Epithelial cell of proximal tubule (primary cell): Measurements from ENCODE around the gene UQCR11. TPM values are rescaled to one million over a fixed set of nuclear protein-coding genes. Genes with fewer than 3 reads are reported as not detected.

Source experiments
- DNase-seq: peaks from one replicate; pipeline ENCODE4 v3.0.0-alpha.2; 2011; ENCODE audit warnings: low read depth
- H3K4me3 ChIP-seq: 2 replicates; pipeline ENCODE4 v1.5.1; 2011; ENCODE audit warnings: low read depth, mild to moderate bottlenecking, low read length
- CTCF ChIP-seq: conservative IDR thresholded peaks from 2 replicates; pipeline ENCODE4 v1.5.1; 2012; ENCODE audit warnings: low read depth, mild to moderate bottlenecking, low read length
- total RNA-seq: library from RNA; depleted of rRNA; stranded (reverse); fragments of >200 nt; gene quantifications from 2 replicates; pipeline ENCODE4 v1.2.3, GENCODE V29; 2015

The UQCR11 gene
- total RNA-seq, 1 donor from 2014 or later, result 91.4 TPM

GRCh38 chr19:1621021-1621420, 15.8 kb upstream of the UQCR11 start:
- no peak overlapping the region for H3K4me3 ChIP-seq
- no peak for TF ChIP-seq CTCF
- DNase-seq, result no peak

- no peak overlapping the region for H3K4me3 ChIP-seq
- no peak for TF ChIP-seq CTCF
- DNase-seq, result no peak
Measured at GRCh38 chr19:1620502-1620901, 15.2 kb upstream of the UQCR11 start.

- no peak for DNase-seq
- no peak for TF ChIP-seq CTCF
- H3K4me3 ChIP-seq, result no peak overlapping the region
Measured at GRCh38 chr19:1619703-1620102, 14.4 kb upstream of the UQCR11 start.

GRCh38 chr19:1619094-1619439, 13.8 kb upstream of the UQCR11 start:
- H3K4me3 ChIP-seq, result no peak overlapping the region
- TF ChIP-seq CTCF, result no peak
- DNase-seq, result no peak

- no peak overlapping the region for H3K4me3 ChIP-seq
- peak; percentile 55 for TF ChIP-seq CTCF
- DNase-seq, result no peak
Measured at GRCh38 chr19:1618157-1619093, 13.2 kb upstream of the UQCR11 start.

GRCh38 chr19:1616875-1617274, 11.6 kb upstream of the UQCR11 start:
- no peak for TF ChIP-seq CTCF
- H3K4me3 ChIP-seq, result no peak overlapping the region
- DNase-seq, result no peak

GRCh38 chr19:1616396-1616795, 11.1 kb upstream of the UQCR11 start:
- no peak overlapping the region for H3K4me3 ChIP-seq
- no peak for DNase-seq
- TF ChIP-seq CTCF, result no peak
